Stimulated activated CD8-positive, alpha-beta memory T cell treated with anti-CD3 and anti-CD28 coated beads, Interleukin-4, amount 100 ng/mL, for 1 hour (primary cell): ENCODE results near the gene TPD52L2.
"Not testable (repeated sequence)": the region's sequence is repeated elsewhere in the genome, so short reads cannot be mapped to it uniquely, and the experiment has no call there.

ENCODE experiments used
- DNase-seq, 2 donors: peaks; one replicate each; pipeline ENCODE4 v3.0.0-alpha.2; 2020; ENCODE audit warnings: low read depth in 2 of 2, low spot score in 1 of 2

The TPD52L2 gene

DNA sequence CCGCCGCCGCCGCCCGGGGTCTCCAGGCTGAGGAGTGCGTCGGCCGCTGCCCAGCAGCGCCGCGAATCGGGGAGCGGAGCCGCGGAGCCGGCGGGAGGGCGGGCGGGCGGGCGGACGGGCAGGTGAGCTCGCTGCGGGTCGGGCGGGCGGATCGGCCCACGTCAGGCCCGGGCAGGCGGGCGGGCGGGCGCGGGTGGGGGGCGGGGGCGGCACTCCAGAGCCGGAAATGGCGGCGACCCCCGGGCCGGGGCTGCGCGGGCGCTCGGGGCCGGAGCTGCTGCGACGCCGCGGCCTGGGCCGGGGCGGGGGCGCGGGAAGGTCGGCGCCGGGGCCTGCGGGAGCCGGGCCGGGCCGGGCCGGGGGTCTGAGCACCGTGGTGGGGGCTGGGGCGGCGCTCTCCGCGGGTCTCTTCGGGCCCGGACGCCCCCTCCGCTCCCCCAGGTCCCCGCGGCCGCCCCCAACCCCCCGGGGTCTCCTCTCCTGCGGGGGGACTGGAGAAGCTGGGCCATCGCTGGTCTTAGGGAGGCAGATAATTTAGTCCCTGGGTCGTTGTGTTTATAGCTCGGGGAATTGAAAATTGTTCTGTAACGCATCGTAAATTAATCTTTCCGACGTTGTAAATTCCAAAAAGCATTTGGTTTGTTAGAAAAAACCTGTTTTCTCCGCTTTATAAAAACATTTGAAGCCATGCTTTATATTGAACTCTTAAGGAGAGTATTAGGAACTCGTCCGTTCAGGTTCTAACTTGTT, 30.3 kb downstream of the TPD52L2 start:
- DNase-seq: no peak

DNA sequence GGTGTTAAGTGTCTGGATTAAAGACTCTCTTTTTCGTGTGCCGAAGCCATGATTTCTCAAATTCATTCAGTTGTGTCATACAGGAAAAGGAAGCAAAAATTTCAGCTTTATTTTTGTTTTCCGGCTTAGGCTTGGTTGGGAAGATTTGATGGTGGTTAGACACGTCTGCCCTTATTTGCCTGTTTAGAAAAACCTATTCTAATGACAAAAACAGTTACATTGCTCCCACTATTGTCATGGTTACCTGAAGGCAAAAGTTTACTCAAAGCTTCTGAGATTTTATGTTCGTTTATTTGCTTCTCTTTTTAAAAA, 30.8 kb downstream of the TPD52L2 start:
- no peak for DNase-seq

- no peak for DNase-seq
Observed at GRCh38 chr20:63896264-63897105, 31.4 kb downstream of the TPD52L2 start.

GRCh38 chr20:63897978-63898561, 33.0 kb downstream of the TPD52L2 start:
- DNase-seq: no peak

DNA sequence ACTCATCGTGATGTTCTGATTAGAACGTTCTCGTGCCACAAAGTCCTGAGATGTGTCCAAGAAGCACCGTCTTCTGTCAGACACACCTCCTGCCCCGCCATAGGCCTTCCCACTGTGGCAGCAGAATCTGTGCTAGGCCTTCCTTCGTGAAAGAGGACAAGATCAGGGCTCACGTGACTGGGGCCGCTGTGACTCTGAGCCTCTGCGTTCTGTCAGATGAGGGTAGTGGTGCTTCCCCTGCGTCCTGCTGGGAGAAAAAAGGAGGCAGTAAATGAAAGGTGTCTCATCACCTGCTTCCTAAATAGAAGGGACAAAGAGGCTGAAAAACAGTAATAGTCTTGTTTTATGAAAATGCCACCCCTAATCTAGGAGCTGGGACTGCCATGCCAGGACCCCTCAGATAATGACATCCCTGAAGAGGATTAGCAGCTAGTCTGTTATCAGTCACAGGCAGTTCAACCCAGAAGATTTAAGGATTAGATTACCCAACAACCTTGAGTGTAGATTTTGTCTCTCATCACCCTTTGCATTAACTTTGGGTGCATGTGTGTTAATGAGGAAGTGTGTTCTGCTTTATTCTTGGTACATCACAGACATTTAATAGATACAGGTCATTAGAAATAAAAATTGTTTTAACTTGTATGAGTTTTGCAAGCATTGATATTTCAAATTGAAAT, 34.0 kb downstream of the TPD52L2 start:
- DNase-seq: no peak

DNA sequence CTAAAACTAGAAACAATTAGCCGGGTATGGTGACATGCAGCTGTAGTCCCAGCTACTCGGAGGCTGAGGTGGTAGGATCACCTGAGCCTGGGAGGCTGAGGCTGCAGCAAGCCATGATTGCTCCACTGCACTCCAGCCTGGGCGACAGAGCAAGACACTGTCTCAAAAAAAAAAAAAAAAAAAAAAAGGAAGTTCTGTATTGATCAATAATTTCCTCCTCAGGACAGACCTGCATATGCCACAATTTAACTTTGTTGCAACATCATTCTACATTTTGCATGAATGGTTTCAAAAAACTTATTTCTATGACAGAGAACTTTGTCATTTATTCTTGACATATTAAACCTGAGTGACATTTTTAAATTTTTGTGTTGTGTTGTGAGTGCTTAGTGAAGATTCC, 35.3 kb downstream of the TPD52L2 start:
- DNase-seq: no peak

GRCh38 chr20:63903796-63904561, 38.9 kb downstream of the TPD52L2 start:
- no peak for DNase-seq

DNA sequence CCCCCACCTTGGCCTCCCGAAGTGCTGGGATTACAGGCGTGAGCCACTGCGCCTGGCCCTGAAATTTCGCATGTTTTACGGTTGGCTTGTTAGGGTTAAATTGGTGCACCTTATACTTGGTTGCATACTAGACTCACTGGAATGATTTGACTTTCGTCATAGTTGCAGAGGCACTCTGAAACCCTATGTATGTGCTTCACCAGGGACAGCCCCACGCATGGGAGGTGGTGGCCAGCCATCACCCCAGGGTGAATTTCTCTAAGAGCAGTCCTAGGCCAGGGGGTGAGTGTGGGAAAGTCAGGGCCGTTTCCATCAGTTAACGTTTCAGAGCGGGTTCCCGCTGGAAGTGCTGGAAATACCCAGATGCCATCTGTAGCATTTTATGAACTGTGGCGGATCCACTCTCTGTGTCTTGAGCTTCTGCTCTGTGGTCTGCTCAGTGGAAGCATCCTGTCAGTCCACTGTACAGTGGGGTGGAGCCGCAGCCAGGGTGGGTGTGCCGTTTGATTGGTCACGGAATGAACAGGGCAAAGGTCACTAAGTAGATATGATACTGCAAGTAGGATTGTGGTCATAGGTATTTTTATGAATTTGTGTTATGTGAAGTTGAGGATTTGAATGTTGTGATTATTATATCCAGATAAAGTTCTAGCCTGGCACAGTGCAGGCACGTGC, 43.1 kb downstream of the TPD52L2 start:
- no peak for DNase-seq

GRCh38 chr20:63911176-63911575, 46.1 kb downstream of the TPD52L2 start:
- no peak for DNase-seq

DNA sequence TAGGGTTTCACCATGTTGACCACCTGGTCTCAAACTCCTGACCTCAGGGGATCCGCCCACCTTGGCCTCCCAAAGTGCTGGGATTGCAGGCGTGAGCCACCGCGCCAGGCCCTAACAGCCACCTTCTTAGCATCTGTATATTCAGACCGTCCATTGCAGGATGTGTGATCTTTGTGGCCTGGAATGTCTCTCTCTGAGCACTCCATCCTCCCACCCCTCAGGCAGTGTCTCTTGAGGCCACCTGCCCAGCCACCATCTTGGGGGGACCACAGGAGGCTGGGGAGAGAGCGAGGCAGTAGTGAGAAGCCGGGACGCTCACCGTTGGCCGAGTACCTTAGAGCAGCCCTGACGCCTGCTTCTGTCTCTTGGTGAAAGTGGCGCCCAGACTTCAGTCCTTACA, 48.7 kb downstream of the TPD52L2 start:
- DNase-seq: no peak

DNA sequence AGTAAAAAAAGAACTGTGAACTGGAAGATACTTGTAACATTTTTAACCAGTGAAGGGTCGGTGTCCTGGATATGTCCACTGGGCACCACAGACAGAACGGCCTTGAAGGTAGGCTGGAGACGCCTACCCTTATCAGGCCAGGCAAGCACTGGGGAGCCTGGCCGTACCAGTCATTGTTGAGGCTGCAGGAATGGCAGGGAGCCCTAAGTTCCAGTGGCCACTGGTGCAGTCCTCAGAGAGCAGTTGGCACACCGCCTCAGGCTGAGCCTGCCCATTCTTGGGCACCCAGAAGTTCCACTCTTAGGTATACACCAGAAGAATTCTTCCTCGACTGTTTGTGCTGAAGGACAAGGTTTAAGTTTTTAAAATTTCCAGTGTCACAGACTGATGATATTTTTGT, 50.4 kb downstream of the TPD52L2 start:
- no peak for DNase-seq

GRCh38 chr20:63916371-63916939, 51.4 kb downstream of the TPD52L2 start:
- DNase-seq: not testable (repeated sequence)

GRCh38 chr20:63917811-63918210, 52.7 kb downstream of the TPD52L2 start:
- DNase-seq: no peak

DNA sequence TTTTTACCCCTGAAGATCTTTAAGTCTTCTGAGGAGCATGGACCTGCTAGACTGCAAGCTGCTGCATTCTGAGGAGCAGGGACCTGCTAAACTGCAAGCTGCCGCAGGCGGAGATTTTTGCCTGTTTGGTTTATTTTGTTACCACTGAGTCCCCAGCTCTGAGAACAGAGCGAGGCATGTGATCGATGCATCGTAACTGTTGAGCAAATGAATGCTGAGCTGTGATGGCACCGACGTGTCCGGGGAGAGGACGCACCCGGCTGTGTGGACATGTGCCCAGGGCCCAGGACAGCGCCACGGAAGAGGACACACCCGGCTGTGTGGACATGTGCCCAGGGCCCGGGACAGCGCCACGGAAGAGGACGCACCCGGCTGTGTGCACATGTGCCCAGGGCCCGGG, 54.1 kb downstream of the TPD52L2 start:
- no peak for DNase-seq

- no peak for DNase-seq
Observed at GRCh38 chr20:63920226-63920625, 55.2 kb downstream of the TPD52L2 start.

DNA sequence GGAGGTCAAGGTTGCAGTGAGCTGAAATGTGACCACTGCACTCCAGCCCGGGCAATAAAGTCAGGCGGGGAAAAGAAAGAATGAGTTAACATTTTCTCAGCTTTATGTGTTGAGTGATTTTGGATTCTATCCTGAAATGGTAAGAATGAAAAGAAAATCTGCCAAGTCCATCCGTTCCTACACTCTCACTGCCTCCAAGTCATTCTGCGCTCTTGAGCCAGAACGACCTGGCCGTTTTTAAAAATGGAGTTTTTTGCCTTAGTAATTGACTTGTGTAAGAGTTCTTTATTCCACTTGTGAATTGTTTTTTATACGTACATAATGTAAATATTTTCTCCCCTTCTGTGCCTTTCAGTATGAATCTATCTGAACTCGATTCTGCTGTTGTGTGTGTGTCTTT, 58.6 kb downstream of the TPD52L2 start:
- DNase-seq: no peak

DNA sequence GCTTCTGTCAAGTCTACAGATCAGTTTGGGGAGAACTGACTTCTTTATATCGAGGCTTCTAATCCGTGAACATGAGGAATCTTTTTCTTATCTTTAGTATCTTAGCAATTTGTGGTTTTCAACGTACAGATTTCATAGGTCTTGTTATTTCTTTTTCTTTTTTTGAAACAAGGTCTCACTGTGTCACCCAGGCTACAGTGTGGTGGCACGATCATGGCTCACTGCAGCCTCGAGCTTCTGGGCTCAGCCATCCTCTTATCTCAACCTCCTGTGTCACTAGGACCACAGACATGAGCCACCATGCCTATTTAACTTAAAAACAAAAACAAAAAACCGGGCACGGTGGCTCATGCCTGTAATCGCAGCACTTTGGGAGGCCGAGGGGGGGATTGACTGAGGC, 59.2 kb downstream of the TPD52L2 start:
- no peak for DNase-seq

DNA sequence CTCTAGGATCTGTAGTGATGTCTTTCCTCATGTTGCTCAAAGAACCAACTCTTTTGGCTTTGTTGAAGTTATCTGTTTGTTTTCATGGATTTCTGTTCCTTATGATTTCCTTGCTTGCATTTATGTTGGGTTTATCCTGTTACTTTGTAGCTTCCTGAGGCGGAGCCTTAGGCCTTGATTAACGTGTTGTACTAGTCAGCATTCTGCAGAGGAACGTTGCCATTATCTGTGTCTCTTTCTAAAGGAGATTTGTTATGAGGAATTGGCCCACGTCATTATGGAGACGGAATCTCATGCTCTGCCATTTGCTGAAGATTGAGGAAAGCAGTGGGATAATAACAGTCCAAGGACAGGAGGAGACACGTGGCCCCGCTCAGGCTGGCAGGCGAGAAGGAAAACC, 61.2 kb downstream of the TPD52L2 start:
- no peak for DNase-seq

GRCh38 chr20:63929071-63929470, 64.0 kb downstream of the TPD52L2 start:
- DNase-seq: no peak

DNA sequence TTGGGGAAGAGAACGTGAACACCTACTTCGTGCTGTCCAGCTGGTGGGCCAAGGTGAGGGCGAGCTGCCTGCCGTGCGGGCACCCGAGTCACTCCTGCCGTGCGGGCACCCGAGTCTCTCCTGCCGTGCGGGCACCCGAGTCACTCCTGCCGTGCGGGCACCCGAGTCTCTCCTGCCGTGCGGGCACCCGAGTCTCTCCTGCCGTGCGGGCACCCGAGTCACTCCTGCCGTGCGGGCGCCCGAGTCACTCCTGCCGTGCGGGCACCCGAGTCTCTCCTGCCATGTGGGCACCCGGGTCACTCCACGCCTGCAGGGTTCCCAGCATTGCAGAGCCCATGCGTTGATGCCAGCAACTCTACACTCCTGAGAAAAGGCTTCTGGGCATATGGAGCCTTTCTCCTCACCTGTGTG, 64.4 kb downstream of the TPD52L2 start:
- DNase-seq: not testable (repeated sequence)
